ENCODE data around the gene TMEM208. TPM values are rescaled to one million over a fixed set of nuclear protein-coding genes. Genes with fewer than 3 reads are reported as not detected.

The TMEM208 gene
- total and polyA plus RNA-seq, 4 donors = 22.1 to 196 (median 93.8) TPM

- WGBS, 2 donors = 87 to 91% methylated on average over 11 of the region's 11 CpGs
- Histone ChIP-seq H3K4me1 (ENCODE audit: control insufficient read depth in 5 of 5, insufficient read depth in 5 of 5, low read length in 5 of 5) (no peaks in the 10 kb centered on the region), H3K27ac (ENCODE audit: low read depth in 1 of 2, low read length in 1 of 2) (no peak overlapping the region), H3K27me3 (ENCODE audit: control insufficient read depth in 3 of 3, insufficient read depth in 3 of 3, low read length in 2 of 3) (no peaks in the 10 kb centered on the region), H3K9ac (ENCODE audit: insufficient read depth in 1 of 2, low read length in 2 of 2) (no peak overlapping the region), H3K4me3 (no peak overlapping the region), H3K36me3 (ENCODE audit: control insufficient read depth in 4 of 4, insufficient read depth in 4 of 4, low read length in 4 of 4) (peaks cover 0 to 40% (median 8%) of the 10 kb centered on the region in 4 donors), H3K9me3 (ENCODE audit: control insufficient read depth in 4 of 4, insufficient read depth in 3 of 4, low read length in 3 of 4) (no peaks in the 10 kb centered on the region)
- DNase-seq (peak in 1 of 3 donors; percentile 25), ATAC-seq (ENCODE audit: insufficient read depth, low FRiP score) (no peak)
- TF ChIP-seq CTCF (IDR thresholded peaks at IDR 0.05; ENCODE audit: control extremely low read depth, extremely low read depth) = no peak
Observed at GRCh38 chr16:67258161-67258835, 31.4 kb downstream of the TMEM208 start.

GRCh38 chr16:67259705-67260104 lies 32.8 kb downstream of the TMEM208 start:
- 95 to 96% methylated on average over 12 of the region's 12 CpGs for WGBS, 2 donors
- no peak overlapping the region for H3K4me3 ChIP-seq
- no peaks in the 10 kb centered on the region for H3K27me3 ChIP-seq (ENCODE audit: control insufficient read depth in 3 of 3, insufficient read depth in 3 of 3, low read length in 2 of 3)
- peaks cover 0 to 40% (median 8%) of the 10 kb centered on the region in 4 donors for H3K36me3 ChIP-seq (ENCODE audit: control insufficient read depth in 4 of 4, insufficient read depth in 4 of 4, low read length in 4 of 4)
- no peak for DNase-seq
- no peak overlapping the region for H3K9ac ChIP-seq (ENCODE audit: insufficient read depth in 1 of 2, low read length in 2 of 2)
- no peak for ATAC-seq (ENCODE audit: insufficient read depth, low FRiP score)
- TF ChIP-seq CTCF (IDR thresholded peaks at IDR 0.05; ENCODE audit: control extremely low read depth, extremely low read depth) = no peak
- no peak overlapping the region for H3K27ac ChIP-seq (ENCODE audit: low read depth in 1 of 2, low read length in 1 of 2)
- H3K9me3 ChIP-seq (ENCODE audit: control insufficient read depth in 4 of 4, insufficient read depth in 3 of 4, low read length in 3 of 4) = no peaks in the 10 kb centered on the region
- H3K4me1 ChIP-seq (ENCODE audit: control insufficient read depth in 5 of 5, insufficient read depth in 5 of 5, low read length in 5 of 5) = no peaks in the 10 kb centered on the region

- Histone ChIP-seq H3K36me3 (ENCODE audit: control insufficient read depth in 4 of 4, insufficient read depth in 4 of 4, low read length in 4 of 4) (peaks cover 0 to 40% (median 8%) of the 10 kb centered on the region in 4 donors), H3K27me3 (ENCODE audit: control insufficient read depth in 3 of 3, insufficient read depth in 3 of 3, low read length in 2 of 3) (no peaks in the 10 kb centered on the region), H3K27ac (ENCODE audit: low read depth in 1 of 2, low read length in 1 of 2) (no peak overlapping the region), H3K9ac (ENCODE audit: insufficient read depth in 1 of 2, low read length in 2 of 2) (no peak overlapping the region), H3K4me3 (no peak overlapping the region), H3K9me3 (ENCODE audit: control insufficient read depth in 4 of 4, insufficient read depth in 3 of 4, low read length in 3 of 4) (no peaks in the 10 kb centered on the region), H3K4me1 (ENCODE audit: control insufficient read depth in 5 of 5, insufficient read depth in 5 of 5, low read length in 5 of 5) (no peaks in the 10 kb centered on the region)
- ATAC-seq (ENCODE audit: insufficient read depth, low FRiP score) (no peak), DNase-seq (peak in 2 of 3 donors; percentile 53 to 66)
- WGBS, 2 donors = 76 to 79% methylated on average over 4 of the region's 4 CpGs
- TF ChIP-seq CTCF (IDR thresholded peaks at IDR 0.05; ENCODE audit: control extremely low read depth, extremely low read depth) = peak; percentile 17
Observed at GRCh38 chr16:67260426-67261063, 33.6 kb downstream of the TMEM208 start.

All from lung (tissue), 12 donors.